ENCODE data around the gene RALGDS. TPM values are rescaled to one million over a fixed set of nuclear protein-coding genes. Genes with fewer than 3 reads are reported as not detected.
A peak's percentile ranks its signal among the peaks of the same experiment; 100 is the strongest.

The RALGDS gene
- total RNA-seq, 1 experiment from 2014 or later = 25.8 TPM

GRCh38 chr9:133133681-133134387 is 12.8 kb upstream of the RALGDS start:
- POLR2A ChIA-PET = interaction anchor here (0.5 to 0.9 kb wide), 4 partner anchors 11 to 214 kb away, joined by 3 to 4 read pairs (median 4); partner anchors contain the start of genes MED22 and RPL7A
- peaks cover 56% of the 10 kb centered on the region for H3K4me1 ChIP-seq (ENCODE audit: control insufficient read depth, insufficient read depth, low read length)
- BruUV-seq (replicated peaks) = no TSS peak
- H3K27ac ChIP-seq (ENCODE audit: low read length) = peak overlapping the region; percentile 83
- no peaks in the 10 kb centered on the region for H3K27me3 ChIP-seq (ENCODE audit: control insufficient read depth, insufficient read depth, low read length)
- peak overlapping the region in 1 of 2 experiments; percentile 13; a peak in 2 of 4 replicates for H3K4me3 ChIP-seq (ENCODE audit: low read depth in 2 of 2, low read length in 2 of 2)
- peak; percentile 72 for DNase-seq (ENCODE audit: low read depth, low spot score)
- in situ Hi-C loops (cut with HindIII; ENCODE audit: low pct_unique_long_range_greater_than_20kb, low sequenced_read_pairs) (no loop called here), intact Hi-C loops (cut with micrococcal nuclease; ENCODE audit: unreplicated experiment) (no loop called here)
- TF ChIP-seq TCF7L2 (IDR thresholded peaks at IDR 0.05; ENCODE audit: low read depth, low read length) = no peak
- TF ChIP-seq REST (IDR thresholded peaks at IDR 0.05; ENCODE audit: insufficient read depth in 1 of 2, low read depth in 2 of 2, low read length in 1 of 2) = no peak
- TF ChIP-seq CTCF (IDR thresholded peaks at IDR 0.05) = no peak
- TF ChIP-seq POLR2AphosphoS5 (IDR thresholded peaks at IDR 0.05; ENCODE audit: low read depth, low read length) = peak; percentile 74; the same call in 1 of the 2 replicates
- TF ChIP-seq SIN3A (IDR thresholded peaks at IDR 0.05; ENCODE audit: borderline replicate concordance, insufficient read depth, low read depth, low read length) = peak; percentile 96
- peak; percentile 89 for ATAC-seq
- H3K9me3 ChIP-seq (ENCODE audit: control insufficient read depth, insufficient read depth, low read depth, low read length) = no peaks in the 10 kb centered on the region
- H3K36me3 ChIP-seq (ENCODE audit: control insufficient read depth, insufficient read depth, low read length) = no peaks in the 10 kb centered on the region
- CTCF ChIA-PET = interaction anchor here (4.0 kb wide), 1 partner anchor 11 kb away, joined by 20 read pairs; no protein-coding TSS in a partner anchor

GRCh38 chr9:133132174-133132573 is 11.1 kb upstream of the RALGDS start:
- Histone ChIP-seq H3K9me3 (ENCODE audit: control insufficient read depth, insufficient read depth, low read depth, low read length) (no peaks in the 10 kb centered on the region), H3K27ac (ENCODE audit: low read length) (no peak overlapping the region)

More at GRCh38 chr9:133132174-133132573, 11.1 kb upstream of the RALGDS start:
- H3K4me3 ChIP-seq (ENCODE audit: low read depth in 2 of 2, low read length in 2 of 2) = no peak overlapping the region
- H3K4me1 ChIP-seq (ENCODE audit: control insufficient read depth, insufficient read depth, low read length) = peaks cover 43% of the 10 kb centered on the region
- ATAC-seq = no peak
- ChIA-PET CTCF (interaction anchor here (4.0 kb wide), 1 partner anchor 12 kb away, joined by 20 read pairs; no protein-coding TSS in a partner anchor), POLR2A (no interaction called here)
- no peaks in the 10 kb centered on the region for H3K27me3 ChIP-seq (ENCODE audit: control insufficient read depth, insufficient read depth, low read length)
- no peaks in the 10 kb centered on the region for H3K36me3 ChIP-seq (ENCODE audit: control insufficient read depth, insufficient read depth, low read length)
- TF ChIP-seq TCF7L2 (IDR thresholded peaks at IDR 0.05; ENCODE audit: low read depth, low read length) (no peak), REST (IDR thresholded peaks at IDR 0.05; ENCODE audit: insufficient read depth in 1 of 2, low read depth in 2 of 2, low read length in 1 of 2) (no peak), POLR2AphosphoS5 (IDR thresholded peaks at IDR 0.05; ENCODE audit: low read depth, low read length) (no peak), SIN3A (IDR thresholded peaks at IDR 0.05; ENCODE audit: borderline replicate concordance, insufficient read depth, low read depth, low read length) (no peak), CTCF (IDR thresholded peaks at IDR 0.05) (no peak)
- in situ Hi-C loops (cut with HindIII; ENCODE audit: low pct_unique_long_range_greater_than_20kb, low sequenced_read_pairs) (no loop called here), intact Hi-C loops (cut with micrococcal nuclease; ENCODE audit: unreplicated experiment) (no loop called here)
- DNase-seq (ENCODE audit: low read depth, low spot score) = no peak
- no TSS peak for BruUV-seq (replicated peaks)
